Osteoblast (primary cell): ENCODE data around the gene NFKB1. TPM values are rescaled to one million over a fixed set of nuclear protein-coding genes. Genes with fewer than 3 reads are reported as not detected.

Experiments
- DNase-seq: peaks from one replicate; pipeline ENCODE4 v3.0.0; 2011; ENCODE audit warnings: low spot score, mixed read lengths; ENCODE audit not compliant: insufficient read length; ENCODE audit errors: missing footprints
- H2AFZ ChIP-seq: 2 replicates; pipeline ENCODE4 v1.6.0; 2011; ENCODE audit warnings: mild to moderate bottlenecking, low read length
- H3K27ac ChIP-seq: 2 replicates; pipeline ENCODE4 v1.5.1; 2011; ENCODE audit warnings: mild to moderate bottlenecking, low read depth, low read length, moderate library complexity
- H3K27me3 ChIP-seq: 2 replicates; pipeline ENCODE4 v1.6.0; 2012; ENCODE audit warnings: mild to moderate bottlenecking, control low read depth, inconsistent platforms, low read length, moderate library complexity; ENCODE audit not compliant: insufficient read depth
- H3K36me3 ChIP-seq: 2 replicates; pipeline ENCODE4 v1.5.1; 2011; ENCODE audit warnings: mild to moderate bottlenecking, low read length, control low read depth, moderate library complexity; ENCODE audit not compliant: insufficient read depth
- H3K4me1 ChIP-seq: 2 replicates; pipeline ENCODE4 v1.5.1; 2011; ENCODE audit warnings: mild to moderate bottlenecking, low read length, control low read depth, moderate library complexity; ENCODE audit not compliant: insufficient read depth
- H3K4me2 ChIP-seq: 2 replicates; pipeline ENCODE4 v1.6.0; 2011; ENCODE audit warnings: mild to moderate bottlenecking, low read length; ENCODE audit not compliant: insufficient read depth
- H3K4me3 ChIP-seq: fragments of 200-600 bp; sonication (generic); 3 replicates; pipeline ENCODE4 v1.5.1; 2012; ENCODE audit warnings: mild to moderate bottlenecking, low read length, inconsistent platforms; ENCODE audit not compliant: insufficient read depth
- H3K79me2 ChIP-seq: 2 replicates; pipeline ENCODE4 v1.6.0; 2012; ENCODE audit warnings: mild to moderate bottlenecking, low read length, control low read depth, inconsistent platforms; ENCODE audit not compliant: insufficient read depth
- H3K9me3 ChIP-seq: 2 replicates; pipeline ENCODE4 v1.5.1; 2011; ENCODE audit warnings: low read depth, low read length, control low read depth
- H4K20me1 ChIP-seq: 2 replicates; pipeline ENCODE4 v1.6.0; 2012; ENCODE audit warnings: mild to moderate bottlenecking, low read length, control low read depth; ENCODE audit not compliant: insufficient read depth
- CTCF ChIP-seq: IDR thresholded peaks from 2 replicates; pipeline ENCODE4 v1.5.1; 2011; ENCODE audit warnings: mild to moderate bottlenecking, low read depth, low read length, moderate library complexity; ENCODE audit errors: extremely low read depth
- total RNA-seq: library from RNA; depleted of rRNA; stranded (reverse); fragments of >200 nt; gene quantifications from 2 replicates; pipeline ENCODE4 v1.2.3, GENCODE V29; 2012

Gene NFKB1
- total RNA-seq, 1 donor = 27.1 TPM

GRCh38 chr4:102469806-102470205 is 31.4 kb upstream of the NFKB1 start:
- Histone ChIP-seq H3K36me3 (no peaks in the 10 kb centered on the region), H3K79me2 (no peaks in the 10 kb centered on the region), H2AFZ (no peak overlapping the region), H3K9me3 (no peaks in the 10 kb centered on the region), H3K4me2 (no peak overlapping the region), H3K27me3 (peaks cover 21% of the 10 kb centered on the region), H3K27ac (no peak overlapping the region), H3K4me3 (no peak overlapping the region), H3K4me1 (no peaks in the 10 kb centered on the region), H4K20me1 (no peaks in the 10 kb centered on the region)
- no peak for DNase-seq
- no peak for TF ChIP-seq CTCF

DNA sequence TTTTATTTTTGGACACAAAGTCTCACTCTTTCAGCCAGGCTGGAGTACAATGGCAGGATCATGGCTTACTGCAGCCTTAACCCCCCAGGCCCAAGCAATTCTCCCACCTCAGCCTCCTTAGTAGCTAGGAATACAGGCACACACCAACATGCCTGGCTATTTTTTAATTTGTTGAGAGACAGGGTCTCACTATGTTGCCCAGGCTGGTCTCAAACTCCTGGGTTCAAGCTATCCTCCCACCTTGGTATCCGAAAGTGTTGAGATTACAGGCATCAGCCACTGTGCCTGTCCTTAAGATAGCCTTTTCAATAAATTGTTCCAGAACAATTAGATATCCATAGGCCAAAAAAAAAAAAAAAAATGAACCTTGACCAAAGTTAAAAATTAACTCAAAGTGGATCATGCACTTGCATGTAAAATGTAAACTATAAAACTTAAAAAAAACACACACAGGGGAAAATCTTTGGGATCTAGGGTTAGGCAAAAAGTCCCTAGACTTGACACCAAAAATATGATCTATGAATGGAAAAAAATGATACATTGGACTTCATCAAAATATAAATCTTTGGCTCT is 28.6 kb upstream of the NFKB1 start:
- H3K9me3 ChIP-seq = no peaks in the 10 kb centered on the region

GRCh38 chr4:102473476-102473875 is 27.7 kb upstream of the NFKB1 start:
- H3K27ac ChIP-seq = no peak overlapping the region
- no peak overlapping the region for H3K4me2 ChIP-seq
- H3K9me3 ChIP-seq = no peaks in the 10 kb centered on the region
- no peaks in the 10 kb centered on the region for H3K36me3 ChIP-seq
- H3K27me3 ChIP-seq = peaks cover 16% of the 10 kb centered on the region
- H3K4me3 ChIP-seq = no peak overlapping the region
- no peaks in the 10 kb centered on the region for H3K4me1 ChIP-seq
- DNase-seq = no peak
- TF ChIP-seq CTCF = no peak
- no peak overlapping the region for H2AFZ ChIP-seq
- no peaks in the 10 kb centered on the region for H4K20me1 ChIP-seq
- H3K79me2 ChIP-seq = no peaks in the 10 kb centered on the region

More for the DNA sequence above, 28.6 kb upstream of the NFKB1 start:
- Histone ChIP-seq H4K20me1 (no peaks in the 10 kb centered on the region), H3K79me2 (no peaks in the 10 kb centered on the region), H3K27ac (no peak overlapping the region), H2AFZ (no peak overlapping the region), H3K4me3 (no peak overlapping the region), H3K36me3 (no peaks in the 10 kb centered on the region), H3K27me3 (peaks cover 16% of the 10 kb centered on the region), H3K4me2 (no peak overlapping the region), H3K4me1 (no peaks in the 10 kb centered on the region)
- DNase-seq = no peak
- no peak for TF ChIP-seq CTCF

DNA sequence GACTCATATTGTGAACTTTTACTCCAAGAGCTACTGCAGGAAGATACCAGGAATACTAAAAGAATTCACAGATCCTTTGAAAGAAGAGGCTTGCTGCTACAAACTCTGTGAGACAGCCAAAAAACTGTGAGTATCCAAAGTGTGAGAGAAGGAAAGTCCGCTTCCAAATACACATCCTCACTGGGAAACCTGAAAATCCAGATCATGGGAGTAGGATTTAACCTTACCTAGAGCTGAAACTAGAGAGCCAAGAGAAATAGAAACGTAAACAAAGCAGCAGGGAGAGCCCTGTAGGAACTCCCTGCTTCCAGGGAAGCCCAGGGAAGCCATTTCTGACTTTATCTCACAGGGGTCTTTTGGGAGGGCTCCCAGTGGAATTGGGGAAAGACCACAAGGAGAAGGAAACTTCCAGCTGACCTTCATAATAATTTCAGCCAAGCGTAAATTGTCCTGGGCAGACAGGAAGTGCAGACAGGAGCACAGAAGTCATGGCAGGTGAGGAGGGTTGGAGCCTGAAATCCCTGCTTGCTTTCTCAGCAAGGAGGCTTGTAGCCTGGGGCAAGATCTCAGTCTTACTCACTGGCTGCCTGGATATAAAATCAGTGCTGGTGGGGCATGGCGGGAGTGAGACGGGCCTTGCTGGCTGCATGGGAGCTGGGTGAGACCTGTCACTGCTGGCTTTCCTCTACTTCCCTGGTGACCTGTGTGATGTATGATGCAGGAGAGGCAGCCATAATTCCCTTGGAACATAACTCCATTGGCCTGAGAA is 26.2 kb upstream of the NFKB1 start:
- no peak overlapping the region for H3K27ac ChIP-seq
- H3K27me3 ChIP-seq = peaks cover 14% of the 10 kb centered on the region
- no peaks in the 10 kb centered on the region for H4K20me1 ChIP-seq
- H3K79me2 ChIP-seq = no peaks in the 10 kb centered on the region
- no peak overlapping the region for H2AFZ ChIP-seq
- H3K4me3 ChIP-seq = no peak overlapping the region
- no peaks in the 10 kb centered on the region for H3K9me3 ChIP-seq
- no peak for TF ChIP-seq CTCF
- H3K36me3 ChIP-seq = no peaks in the 10 kb centered on the region
- no peaks in the 10 kb centered on the region for H3K4me1 ChIP-seq
- DNase-seq = no peak
- H3K4me2 ChIP-seq = no peak overlapping the region
